HG02973 (cell line): ENCODE measurements around the gene MICA.
"Not testable (repeated sequence)": the region's sequence is repeated elsewhere in the genome, so short reads cannot be mapped to it uniquely, and the experiment has no call there.

Experiments
- ATAC-seq: cut with Tn5 transposase; IDR thresholded peaks from one replicate; pipeline ENCODE4 v1.9.1; 2021; ENCODE audit warnings: moderate library complexity; ENCODE audit not compliant: unreplicated experiment

MICA gene

DNA sequence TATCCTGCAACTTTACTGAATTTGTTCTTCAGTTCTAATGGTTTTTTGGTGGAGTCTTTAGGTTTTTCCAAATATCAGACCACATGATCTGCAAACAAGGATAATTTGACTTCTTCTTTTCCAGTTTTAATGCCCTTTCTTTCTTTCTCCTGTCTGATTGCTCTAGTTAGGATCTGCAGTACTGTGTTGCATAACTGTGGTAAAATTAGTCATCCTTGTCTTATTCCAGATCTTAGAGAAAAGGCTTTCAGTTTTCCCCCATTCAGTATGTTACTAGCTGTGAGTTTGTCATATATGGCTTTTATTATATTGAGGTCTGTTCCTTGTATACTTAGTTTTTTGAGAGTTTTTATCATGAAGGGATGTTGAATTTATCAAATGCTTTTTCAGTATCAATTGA, 4.3 kb downstream of the MICA start:
- no peak for ATAC-seq

DNA sequence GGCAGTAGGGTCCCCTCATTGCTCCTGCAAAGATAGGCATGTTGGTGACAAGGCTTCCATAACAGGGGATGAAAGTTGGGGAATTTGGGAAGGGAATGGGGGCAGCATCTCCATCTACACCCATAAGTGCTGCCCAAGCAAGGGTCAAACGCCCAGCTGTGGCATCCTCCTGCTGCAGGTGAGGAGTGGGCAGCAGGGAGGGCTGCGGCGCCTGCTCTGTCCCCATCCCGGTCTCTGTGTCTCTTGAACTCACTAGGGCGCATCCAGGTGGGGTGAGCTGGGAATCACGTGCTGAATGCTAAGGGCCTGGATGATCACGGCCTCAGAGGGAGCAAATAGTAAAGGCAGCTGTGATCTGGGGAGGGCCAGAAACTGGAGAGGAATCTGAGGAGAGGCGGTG, 9.1 kb downstream of the MICA start:
- no peak for ATAC-seq

DNA sequence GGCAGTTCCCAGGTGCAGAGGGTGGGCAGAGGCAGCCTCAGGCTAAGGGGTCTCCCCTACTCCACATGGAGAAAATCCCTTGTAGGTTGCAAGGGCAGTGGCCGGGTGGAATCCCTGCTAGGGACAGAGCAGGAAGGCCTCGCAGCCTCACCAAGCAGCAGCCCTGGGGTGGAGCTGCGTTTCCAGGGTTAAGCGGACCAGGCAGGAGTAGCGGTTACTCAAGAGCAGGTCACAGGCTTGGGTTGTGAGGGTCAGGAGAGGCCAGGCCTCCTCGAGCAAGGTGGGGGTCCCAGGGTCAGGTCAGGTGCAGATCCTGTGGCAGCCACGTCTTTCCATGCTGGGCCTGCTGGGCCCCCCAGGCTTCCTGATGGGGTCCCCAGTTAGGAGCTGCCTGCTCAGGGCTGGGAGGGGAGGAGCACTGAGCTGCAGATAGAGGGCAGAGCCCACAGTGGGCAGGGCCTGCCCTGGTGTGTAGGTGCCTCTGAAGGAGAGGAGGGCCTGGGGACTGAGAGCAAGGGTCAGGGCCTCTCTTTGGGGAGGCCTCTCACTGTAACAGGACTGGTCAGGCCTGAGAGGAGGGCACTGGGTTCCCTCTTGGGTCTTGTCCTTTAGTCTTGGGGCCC, 10.9 kb downstream of the MICA start:
- ATAC-seq, result not testable (repeated sequence)

DNA sequence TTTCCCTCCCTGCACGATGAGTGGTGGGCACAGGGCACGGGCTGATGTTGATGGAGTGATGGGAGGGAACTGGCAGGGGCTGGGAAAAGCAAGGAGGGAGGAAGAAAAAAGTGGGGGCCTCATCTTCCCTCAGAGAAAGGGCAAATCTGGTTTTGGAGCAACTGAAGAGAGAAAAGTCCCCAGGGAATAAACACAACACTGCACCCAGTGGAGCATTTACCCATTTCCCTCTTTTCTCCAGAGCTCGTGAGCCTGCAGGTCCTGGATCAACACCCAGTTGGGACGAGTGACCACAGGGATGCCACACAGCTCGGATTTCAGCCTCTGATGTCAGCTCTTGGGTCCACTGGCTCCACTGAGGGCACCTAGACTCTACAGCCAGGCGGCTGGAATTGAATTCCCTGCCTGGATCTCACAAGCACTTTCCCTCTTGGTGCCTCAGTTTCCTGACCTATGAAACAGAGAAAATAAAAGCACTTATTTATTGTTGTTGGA, 11.4 kb downstream of the MICA start:
- no peak for ATAC-seq

DNA sequence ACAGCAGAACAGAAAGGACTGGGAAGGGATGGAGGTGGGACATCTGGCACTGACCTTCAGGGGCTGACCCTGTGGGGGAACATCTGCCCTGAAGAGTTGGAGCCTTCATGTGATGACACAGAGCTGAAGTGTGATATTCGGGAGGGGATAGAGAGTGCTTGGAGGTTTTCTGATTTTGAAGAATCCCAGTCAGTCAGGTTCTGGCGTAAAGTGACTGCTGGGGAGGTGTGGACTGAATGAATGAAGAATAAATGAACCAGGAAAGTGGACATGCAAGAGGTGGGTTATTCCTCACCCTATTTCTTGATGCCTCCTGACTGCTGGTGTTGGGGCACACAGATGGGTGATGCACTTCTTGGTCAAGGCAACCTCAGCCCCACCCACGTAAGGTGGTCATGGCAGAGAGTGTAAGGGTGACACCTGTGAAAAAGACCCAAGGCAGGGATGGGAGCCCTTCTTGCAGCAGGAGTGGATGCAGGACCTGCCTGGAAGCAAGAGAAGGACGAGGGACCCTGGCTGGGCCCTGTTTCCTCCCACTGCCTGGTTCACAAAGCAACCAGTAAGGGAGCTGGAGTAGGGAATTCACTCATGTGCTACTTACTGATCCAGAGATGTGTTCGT, 13.1 kb downstream of the MICA start:
- ATAC-seq, result no peak

DNA sequence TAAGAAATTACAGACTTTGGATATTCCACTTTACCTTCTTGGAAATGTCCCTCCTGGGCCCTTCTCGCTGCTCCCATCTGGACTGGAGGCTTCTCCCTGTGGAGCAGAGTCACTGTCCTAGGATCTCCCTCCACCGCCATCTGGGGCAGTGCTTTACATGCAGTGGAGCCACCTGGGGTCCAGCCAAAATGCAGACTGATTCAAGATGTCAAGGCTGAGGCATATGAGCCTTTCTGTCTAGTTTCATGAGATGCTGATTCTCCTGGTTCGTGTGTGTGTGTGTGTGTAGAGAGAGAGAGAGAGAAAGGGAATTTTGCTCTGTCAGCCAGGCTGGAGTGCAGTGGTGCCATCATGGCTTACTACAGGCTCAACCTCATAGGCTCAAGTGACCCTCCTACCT, 14.9 kb downstream of the MICA start:
- ATAC-seq, result no peak

DNA sequence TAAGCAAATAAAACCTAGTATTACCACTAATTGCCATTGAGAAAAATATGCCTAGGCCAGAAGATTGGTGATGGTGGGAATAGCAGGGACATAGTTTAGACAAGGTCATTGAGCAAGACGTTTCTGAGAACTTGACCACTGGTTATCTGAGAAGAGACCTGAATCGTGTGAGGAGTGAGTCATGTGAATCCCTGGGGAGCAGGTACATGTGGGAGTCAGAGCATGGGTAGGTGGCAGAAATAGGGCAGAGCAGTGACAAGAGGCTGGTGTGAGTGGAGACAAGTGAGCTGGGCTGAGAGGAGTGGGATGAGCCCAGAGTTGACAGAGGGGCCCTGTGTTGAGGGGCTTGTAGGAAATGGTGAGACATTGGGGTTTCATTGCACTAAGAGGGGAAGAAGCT, 16.4 kb downstream of the MICA start:
- ATAC-seq, result no peak

DNA sequence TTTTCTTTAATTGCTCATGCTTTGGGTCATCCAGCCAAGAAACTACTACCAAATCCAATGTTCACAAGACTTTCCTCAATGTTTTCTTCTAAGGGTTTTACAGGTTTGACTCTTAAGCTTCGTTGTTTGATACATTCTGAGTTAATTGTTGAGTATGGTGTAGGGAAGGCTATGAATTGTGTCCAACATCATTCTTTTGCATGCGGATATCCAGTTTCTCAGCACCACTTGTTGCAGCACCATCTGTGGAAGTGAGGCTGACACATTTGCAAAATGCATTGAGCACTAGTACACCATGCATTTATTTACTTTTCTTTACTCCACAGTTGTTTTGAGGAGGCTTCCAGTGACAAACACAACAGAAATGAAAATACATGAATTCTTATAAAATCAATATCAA, 17.2 kb downstream of the MICA start:
- no peak for ATAC-seq

DNA sequence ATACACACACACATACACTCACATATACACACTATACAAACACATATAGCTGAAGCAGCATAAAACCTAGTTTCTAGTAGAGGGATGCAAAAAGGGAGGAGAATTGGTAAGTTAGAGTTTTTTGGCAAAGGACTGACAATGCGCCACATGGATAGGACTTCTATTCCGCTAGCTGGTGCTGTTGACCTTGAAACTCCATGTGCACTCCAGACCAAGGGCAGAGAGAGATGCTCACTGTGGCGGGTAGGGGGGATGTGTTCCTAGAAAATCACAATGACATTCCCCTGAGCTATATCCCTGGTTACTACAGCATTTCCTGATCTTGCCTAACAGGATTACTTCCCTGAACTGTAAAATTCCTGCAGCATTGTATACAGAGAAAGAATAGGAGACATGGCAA, 19.2 kb downstream of the MICA start:
- no peak for ATAC-seq

DNA sequence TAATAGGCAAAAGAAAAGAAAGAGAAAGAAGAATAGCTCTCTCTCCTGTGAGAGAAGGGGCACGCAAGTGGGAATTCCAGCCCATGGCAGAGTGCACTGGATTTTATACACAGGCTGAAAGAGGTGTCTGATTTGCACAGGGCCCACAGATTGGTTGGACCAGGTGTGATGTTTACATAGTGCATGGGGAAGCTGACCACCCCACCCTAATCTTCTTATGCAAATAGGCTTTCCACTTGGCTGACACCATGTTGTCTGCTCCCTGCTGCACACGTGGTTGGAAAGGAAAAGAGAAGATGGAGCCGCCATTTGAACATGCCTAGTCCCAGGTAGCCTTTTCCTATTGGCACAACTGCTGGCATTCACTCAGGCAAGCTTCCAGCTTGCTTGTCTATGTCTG, 20.2 kb downstream of the MICA start:
- no peak for ATAC-seq

DNA sequence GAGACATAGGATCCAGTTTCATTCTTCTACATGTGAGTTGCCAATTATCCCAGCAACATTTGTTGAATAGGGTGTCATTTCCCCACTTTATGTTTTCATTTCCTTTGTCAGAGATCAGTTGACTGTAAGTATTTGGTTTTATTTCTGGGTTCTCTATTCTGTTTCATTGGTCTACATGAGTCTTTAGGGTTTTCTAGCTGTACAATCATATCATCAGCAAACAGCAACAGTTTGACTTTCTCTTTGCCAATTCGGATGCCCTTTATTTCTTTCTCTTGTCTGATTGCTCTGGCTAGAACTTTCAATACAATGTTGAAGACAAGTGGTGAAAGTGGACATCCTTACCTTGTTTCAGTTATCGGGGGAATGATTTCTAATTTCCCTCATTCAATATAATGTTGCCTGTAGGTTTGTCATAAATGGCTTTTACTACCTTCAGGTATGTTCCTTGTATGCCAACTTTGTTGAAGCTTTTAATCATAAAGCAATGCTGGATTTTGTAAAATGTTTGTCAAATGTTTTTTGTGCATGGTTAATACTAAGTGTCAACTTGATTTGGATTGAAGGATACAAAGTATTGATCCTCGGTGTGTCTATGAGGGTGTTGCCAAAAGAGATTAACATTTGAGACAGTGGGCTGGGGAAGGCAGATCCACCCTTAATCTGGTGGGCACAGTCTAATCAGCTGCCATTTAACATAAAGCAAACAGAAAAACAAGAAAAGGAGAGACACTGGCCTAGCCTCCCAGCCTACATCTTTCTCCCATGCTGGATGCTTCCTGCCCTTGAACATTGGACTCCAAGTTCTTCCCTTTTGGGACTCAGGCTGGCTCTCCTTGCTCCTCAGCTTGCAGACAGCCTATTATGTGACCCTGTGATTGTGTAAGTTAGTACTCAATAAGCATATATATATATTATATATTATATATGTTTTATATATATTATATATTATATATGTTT, 23.3 kb downstream of the MICA start:
- no peak for ATAC-seq

DNA sequence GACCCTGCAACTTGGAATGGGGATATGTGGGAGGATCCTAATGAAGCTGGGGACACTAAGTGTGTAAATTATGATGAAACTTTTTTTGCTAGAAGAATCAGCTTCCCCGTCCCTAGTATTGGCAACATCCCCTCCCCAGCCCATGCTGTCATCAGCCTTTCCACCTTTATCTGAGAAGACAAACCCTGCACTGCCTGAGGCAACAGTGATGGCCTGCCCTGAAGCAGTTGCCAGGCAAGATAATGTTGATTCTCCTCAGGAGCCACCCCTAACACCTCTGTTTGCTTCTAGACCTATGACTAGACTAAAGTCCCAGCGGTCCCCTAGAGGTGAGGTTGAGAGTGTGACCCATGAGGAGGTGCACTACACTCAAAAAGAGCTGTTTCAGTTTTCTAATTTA, 27.1 kb downstream of the MICA start:
- no peak for ATAC-seq

DNA sequence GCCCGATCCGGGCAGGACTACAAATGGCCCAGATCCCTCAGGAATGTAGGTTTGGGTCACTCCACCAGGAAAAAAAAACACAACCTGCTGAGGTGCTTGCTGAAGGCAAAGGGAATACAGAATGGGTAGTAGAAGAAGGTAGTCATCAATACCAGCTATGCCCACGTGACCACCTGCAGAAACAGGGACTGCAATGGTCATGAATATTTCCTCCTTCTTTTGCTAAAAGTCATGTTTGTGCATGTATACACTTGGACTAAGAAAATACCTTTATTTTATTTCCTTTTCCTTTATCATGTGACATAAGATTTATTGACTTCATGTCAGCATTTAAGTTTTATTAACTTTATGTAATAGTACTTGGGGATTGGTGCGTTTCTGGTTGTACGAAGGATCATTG, 31.7 kb downstream of the MICA start:
- not testable (repeated sequence) for ATAC-seq

DNA sequence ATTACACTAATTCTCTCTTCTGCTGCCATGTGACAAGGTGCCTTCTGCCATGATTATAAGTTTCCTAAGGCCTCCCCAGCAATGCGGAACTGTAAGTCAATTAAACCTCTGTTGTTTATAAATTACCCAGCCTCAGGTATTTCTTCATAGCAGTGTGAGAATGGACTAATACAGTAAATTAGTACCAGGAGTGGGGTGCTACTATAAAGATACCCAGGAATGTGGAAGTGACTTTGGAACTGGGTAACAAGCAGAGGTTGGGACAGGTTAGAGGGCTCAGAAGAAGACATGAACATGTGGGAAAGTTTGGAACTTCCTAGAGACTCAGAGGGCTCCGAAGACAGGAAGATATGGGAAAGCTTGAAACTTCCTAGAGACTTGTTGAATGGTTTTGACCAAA, 34.8 kb downstream of the MICA start:
- ATAC-seq, result no peak

DNA sequence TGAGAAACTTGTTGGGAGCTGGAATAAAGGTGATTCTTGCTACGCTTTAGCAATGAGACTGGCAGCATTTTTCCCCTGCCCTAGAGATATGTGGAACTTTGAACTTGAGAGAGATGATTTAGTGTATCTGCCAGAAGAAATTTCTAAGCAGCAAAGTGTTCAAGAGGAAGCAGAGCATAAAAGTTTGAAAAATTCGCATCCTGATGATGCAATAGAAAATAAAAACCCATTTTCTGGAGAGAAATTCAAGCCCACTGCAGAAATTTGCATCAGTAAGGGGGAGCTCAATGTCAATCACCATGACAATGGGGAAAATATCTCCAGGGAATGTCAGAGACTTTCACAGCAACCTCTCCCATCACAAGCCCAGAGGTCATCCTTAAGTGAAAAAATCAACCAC, 35.3 kb downstream of the MICA start:
- no peak for ATAC-seq

DNA sequence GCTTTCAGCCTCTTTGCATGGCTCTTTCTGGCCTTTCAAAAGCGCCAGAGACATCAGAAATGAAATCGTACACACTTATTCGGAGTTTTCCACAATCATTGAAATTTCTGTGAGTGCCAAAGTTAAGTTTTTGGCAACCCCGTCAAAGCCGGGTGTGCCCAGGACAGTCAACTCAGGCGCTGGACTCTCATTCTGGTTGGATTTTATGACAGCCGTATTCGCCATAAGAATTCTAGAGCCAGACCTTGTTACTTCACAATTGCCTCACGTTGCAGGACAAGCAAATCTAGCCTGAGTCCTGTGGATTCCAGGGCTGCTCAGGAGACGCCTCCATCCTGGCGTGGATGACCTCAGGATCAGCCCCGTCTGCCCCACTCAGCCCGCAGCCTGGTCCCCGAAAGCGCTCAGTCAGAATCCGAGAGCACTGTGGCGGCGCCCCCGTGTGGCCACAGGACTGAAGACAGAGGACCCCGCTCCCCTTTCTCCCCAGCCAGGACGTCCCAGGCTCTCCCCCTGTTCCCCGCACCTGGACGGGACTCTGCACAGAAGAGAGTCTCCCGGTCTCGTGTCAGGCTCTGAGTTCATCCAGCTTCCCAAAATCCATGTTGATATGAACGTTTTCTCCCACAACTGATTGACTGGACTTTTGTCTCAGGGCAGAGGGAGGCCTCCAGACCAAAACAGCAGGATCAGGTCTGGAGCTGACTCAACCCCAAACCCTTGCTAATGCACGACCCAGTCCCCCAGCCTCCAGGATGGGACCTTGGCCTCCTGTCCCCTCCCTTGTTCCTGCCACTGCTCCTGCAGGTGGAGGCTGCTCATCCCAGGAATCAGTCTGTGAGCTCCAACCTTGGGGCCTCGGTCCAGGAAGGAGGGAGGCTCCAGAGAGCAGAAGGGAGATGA, 38.2 kb downstream of the MICA start:
- no peak for ATAC-seq

DNA sequence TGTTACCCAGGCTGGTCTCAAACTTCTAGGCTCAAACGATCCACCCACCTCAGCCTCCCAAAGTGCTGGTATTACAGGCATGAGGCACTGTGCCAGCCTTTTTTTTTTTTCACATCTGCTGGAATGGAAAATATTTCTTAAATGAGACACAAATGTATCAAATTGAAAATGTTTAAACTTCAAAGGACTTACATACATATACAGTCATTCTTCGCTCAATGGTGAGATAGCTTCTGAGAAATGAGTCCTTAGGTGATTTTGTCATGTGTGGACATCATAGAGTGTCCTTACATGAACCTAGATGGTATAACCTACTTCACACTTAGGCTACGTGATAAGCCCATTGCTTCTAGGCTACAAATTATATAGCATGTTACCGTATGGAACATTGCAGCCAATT, 43.1 kb downstream of the MICA start:
- ATAC-seq, result no peak

DNA sequence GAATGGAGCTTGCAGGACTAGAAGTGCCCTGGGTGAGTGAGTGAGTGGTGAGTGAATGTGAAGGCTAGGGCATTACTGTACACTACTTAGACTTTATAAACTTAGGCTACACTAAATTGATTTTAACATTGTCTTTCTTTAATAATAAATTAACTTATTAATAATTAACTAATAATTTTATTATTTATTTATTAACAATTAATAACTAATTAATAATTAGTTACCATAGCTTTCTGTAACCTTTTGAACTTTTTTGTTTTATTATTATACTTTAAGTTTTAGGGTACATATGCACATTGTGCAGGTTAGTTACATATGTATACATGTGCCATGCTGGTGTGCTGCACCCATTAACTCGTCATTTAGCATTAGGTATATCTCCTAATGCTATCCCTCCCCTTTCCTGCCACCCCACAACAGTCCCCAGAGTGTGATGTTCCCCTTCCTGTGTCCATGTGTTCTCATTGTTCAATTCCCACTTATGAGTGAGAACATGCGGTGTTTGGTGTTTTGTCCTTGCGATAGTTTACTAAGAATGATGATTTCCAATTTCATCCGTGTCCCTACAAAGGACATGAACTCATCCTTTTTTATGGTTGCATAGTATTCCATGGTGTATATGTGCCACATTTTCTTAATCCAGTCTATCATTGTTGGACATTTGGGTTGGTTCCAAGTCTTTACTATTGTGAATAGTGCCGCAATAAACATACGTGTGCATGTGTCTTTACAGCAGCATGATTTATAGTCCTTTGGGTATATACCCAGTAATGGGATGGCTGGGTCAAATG, 43.8 kb downstream of the MICA start:
- ATAC-seq, result not testable (repeated sequence)

DNA sequence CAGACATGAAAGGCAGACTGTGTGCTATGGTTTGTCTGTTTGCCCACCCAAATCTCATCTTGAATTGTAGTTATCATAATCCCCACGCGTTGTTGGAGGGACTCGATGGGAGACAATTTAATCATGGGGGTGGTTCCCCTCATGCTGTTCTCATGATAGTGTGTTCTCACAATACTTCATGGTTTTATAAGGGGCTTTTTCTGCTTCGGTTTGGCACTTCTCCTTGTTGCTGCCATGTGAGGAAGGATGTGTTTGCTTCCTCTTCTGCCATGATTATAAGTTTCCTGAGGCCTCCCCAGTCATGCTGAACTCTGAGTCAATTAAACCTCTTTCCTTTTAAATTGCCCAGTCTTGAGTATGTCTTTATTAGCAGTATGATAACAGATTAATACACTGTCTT, 47.4 kb downstream of the MICA start:
- no peak for ATAC-seq

DNA sequence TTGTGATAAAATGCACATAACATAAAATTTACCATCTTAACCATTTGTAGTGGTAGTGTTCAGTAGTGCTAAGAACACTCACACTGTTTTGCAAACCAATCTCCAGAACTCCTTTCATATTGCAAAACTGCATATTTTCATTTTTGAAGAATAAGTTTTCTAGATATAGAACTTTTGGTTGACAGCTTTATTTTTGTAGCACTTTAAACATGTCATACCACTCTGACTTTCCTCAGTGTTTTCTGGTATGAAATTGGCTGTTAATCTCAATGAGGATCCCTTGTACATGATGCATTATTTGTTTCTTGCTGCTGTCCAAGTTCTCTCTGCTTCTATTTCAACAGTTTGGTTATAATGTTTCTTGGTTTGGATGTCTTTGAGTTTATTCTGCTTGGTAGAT, 49.5 kb downstream of the MICA start:
- no peak for ATAC-seq
